Neuronal stem cell (in vitro differentiated cells): Measurements from ENCODE around the gene G3BP1.
A peak's percentile ranks its signal among the peaks of the same experiment; 100 is the strongest.

ENCODE experiments used
- DNase-seq: peaks from one replicate; pipeline ENCODE4 v3.0.0-alpha.2; 2013; ENCODE audit warnings: low spot score
- H2AFZ ChIP-seq: one replicate; pipeline ENCODE4 v1.6.1; 2013; ENCODE audit warnings: mild to moderate bottlenecking, low read length, inconsistent platforms
- H2AK5ac ChIP-seq: 2 replicates; pipeline ENCODE4 v1.6.1; 2013; ENCODE audit warnings: low read depth, mild to moderate bottlenecking, inconsistent platforms, low read length, moderate library complexity, mixed read lengths
- H2BK120ac ChIP-seq: 2 replicates; pipeline ENCODE4 v1.6.1; 2013; ENCODE audit warnings: low read depth, mild to moderate bottlenecking, inconsistent platforms, low read length, moderate library complexity, mixed read lengths
- H2BK12ac ChIP-seq: one replicate; pipeline ENCODE4 v1.6.1; 2013; ENCODE audit warnings: low read length, inconsistent platforms
- H2BK15ac ChIP-seq: 2 replicates; pipeline ENCODE4 v1.6.1; 2013; ENCODE audit warnings: mild to moderate bottlenecking, low read length, inconsistent platforms, mixed read lengths
- H2BK5ac ChIP-seq: one replicate; pipeline ENCODE4 v1.6.1; 2013; ENCODE audit warnings: inconsistent platforms, mild to moderate bottlenecking, low read length, moderate library complexity
- H3K14ac ChIP-seq: one replicate; pipeline ENCODE4 v1.6.1; 2013; ENCODE audit warnings: low read length, inconsistent platforms
- H3K18ac ChIP-seq: 2 replicates; pipeline ENCODE4 v1.6.1; 2013; ENCODE audit warnings: low read length, inconsistent platforms
- H3K23ac ChIP-seq: 2 replicates; pipeline ENCODE4 v1.6.1; 2013; ENCODE audit warnings: low read depth, mild to moderate bottlenecking, mixed read lengths, low read length, inconsistent platforms; ENCODE audit not compliant: poor library complexity
- H3K27ac ChIP-seq: replicated peaks from 3 replicates; pipeline ENCODE4 v1.5.1; 2013; ENCODE audit warnings: low read length, inconsistent platforms
- H3K27me3 ChIP-seq, 3 experiments: 2 replicates each; pipeline ENCODE4 v1.6.1; 2013; ENCODE audit warnings: low read length in 3 of 3, mild to moderate bottlenecking in 2 of 3, inconsistent platforms in 1 of 3, low read depth in 1 of 3, mixed read lengths in 1 of 3, moderate library complexity in 1 of 3; ENCODE audit not compliant: control insufficient read depth in 3 of 3, insufficient read depth in 3 of 3
- H3K36me3 ChIP-seq, 2 donors: replicated peaks in 1 of 2; 2 replicates each; pipeline ENCODE4 v1.6.1; 2013; ENCODE audit warnings: low read length in 2 of 2; ENCODE audit not compliant: control insufficient read depth in 2 of 2, insufficient read depth in 2 of 2
- H3K4ac ChIP-seq: 2 replicates; pipeline ENCODE4 v1.6.1; 2013; ENCODE audit warnings: inconsistent platforms, mild to moderate bottlenecking, low read length, moderate library complexity
- H3K4me1 ChIP-seq, 2 donors: 1 replicate in 1 of 2; 2 replicates in 1 of 2; pipeline ENCODE4 v1.6.1; 2013; ENCODE audit warnings: low read length in 2 of 2, low read depth in 1 of 2; ENCODE audit not compliant: control insufficient read depth in 2 of 2, insufficient read depth in 1 of 2
- H3K4me2 ChIP-seq: one replicate; pipeline ENCODE4 v1.6.1; 2013; ENCODE audit warnings: mild to moderate bottlenecking, low read length, inconsistent platforms; ENCODE audit not compliant: insufficient read depth, poor library complexity, severe bottlenecking
- H3K4me3 ChIP-seq, 2 donors: 2 replicates each; pipeline ENCODE4 v1.5.1; 2013; ENCODE audit warnings: low read length in 2 of 2, mild to moderate bottlenecking in 2 of 2, inconsistent platforms in 1 of 2, moderate library complexity in 1 of 2
- H3K79me1 ChIP-seq: one replicate; pipeline ENCODE4 v1.6.1; 2013; ENCODE audit warnings: low read depth, mild to moderate bottlenecking, inconsistent platforms, low read length, moderate library complexity
- H3K9ac ChIP-seq: one replicate; pipeline ENCODE4 v1.6.1; 2013; ENCODE audit warnings: mild to moderate bottlenecking, low read depth, low read length, inconsistent platforms; ENCODE audit not compliant: poor library complexity
- H3K9me3 ChIP-seq, 2 donors: replicated peaks in 1 of 2; 2 replicates each; pipeline versions ENCODE3 to v1.6.1; 2013; ENCODE audit warnings: low read length in 2 of 2, mild to moderate bottlenecking in 2 of 2, inconsistent platforms in 1 of 2, low read depth in 1 of 2, mixed read lengths in 1 of 2, moderate library complexity in 1 of 2; ENCODE audit not compliant: control insufficient read depth in 2 of 2, insufficient read depth in 1 of 2
- H4K8ac ChIP-seq: one replicate; pipeline ENCODE4 v1.6.1; 2013; ENCODE audit warnings: low read depth, mild to moderate bottlenecking, inconsistent platforms, low read length, moderate library complexity
- H4K91ac ChIP-seq: one replicate; pipeline ENCODE4 v1.6.1; 2013; ENCODE audit warnings: low read length, low read depth, mild to moderate bottlenecking, inconsistent platforms; ENCODE audit not compliant: poor library complexity
- WGBS, 2 donors: extraction: QIAGEN DNeasy Blood & Tissue Kit; methylation state at CpG; one replicate each; pipeline ENCODE4 v1.1.7; 2013; ENCODE audit warnings: missing lambda C conversion rate in 2 of 2, mixed read lengths in 1 of 2; ENCODE audit not compliant: insufficient read length in 2 of 2, insufficient replicate concordance in 1 of 2; ENCODE audit errors: extremely low coverage in 2 of 2; 5-methylcytosine and 5-hydroxymethylcytosine counted together

Gene G3BP1

DNA sequence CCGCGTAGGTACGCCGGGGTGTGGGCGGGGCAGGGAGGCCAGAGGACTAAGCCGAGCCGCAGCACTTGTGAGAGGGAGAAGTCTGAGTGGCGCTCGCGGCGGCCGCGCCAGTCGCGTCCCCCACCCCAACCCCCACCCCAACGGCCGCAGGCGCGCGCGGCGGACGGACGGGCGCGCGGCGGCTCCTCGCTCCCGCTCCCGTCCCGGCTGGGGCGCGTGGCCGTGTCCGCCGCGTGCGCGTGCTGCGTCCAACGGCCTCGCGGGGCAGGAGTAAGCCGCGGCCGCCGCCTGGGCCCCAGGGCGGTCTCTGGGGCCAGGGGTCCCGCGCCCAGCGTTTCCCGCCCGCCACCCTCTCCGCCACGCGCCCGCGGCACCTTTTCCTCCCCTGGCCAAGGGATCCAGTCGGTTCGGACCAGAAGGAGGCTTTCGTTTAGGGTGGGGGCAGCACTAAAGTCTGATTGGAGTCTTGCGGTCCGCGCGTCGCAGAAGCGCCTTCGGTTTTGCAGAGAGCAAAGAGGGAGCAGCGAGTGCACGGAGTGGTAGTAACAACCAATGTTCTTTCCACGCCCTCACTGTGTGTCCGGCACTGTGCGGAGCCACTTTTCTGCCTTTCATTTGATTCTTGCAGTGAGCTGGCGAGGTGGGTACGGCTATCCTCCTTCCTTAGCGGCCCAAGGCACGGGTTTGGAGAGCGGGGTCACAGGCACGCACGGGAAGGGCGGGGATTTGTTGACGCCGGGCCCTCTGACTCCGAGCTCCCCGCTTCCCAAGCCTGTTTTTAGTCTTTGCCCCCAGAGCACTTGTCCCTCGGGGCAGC, 483 bp downstream of the G3BP1 start:
- peak overlapping the region; percentile 49 for H2BK12ac ChIP-seq
- H3K36me3 ChIP-seq, result peaks cover 0 to 32% of the 10 kb centered on the region in 2 donors
- H3K4me2 ChIP-seq, result peak overlapping the region; percentile 71
- peak overlapping the region; percentile 77 for H2BK5ac ChIP-seq
- H3K23ac ChIP-seq, result peak overlapping the region; percentile 99
- H3K4me1 ChIP-seq, result peaks cover 9 to 10% of the 10 kb centered on the region in 2 donors
- peak overlapping the region; percentile 98 for H3K14ac ChIP-seq
- H3K4me3 ChIP-seq, result peak overlapping the region; percentile 73 to 85
- H3K18ac ChIP-seq, result peak overlapping the region; percentile 100
- H3K27me3 ChIP-seq, result no peaks in the 10 kb centered on the region
- no peak overlapping the region for H4K8ac ChIP-seq
- peak overlapping the region; percentile 51 for H2AFZ ChIP-seq
- H3K79me1 ChIP-seq, result peaks cover 7% of the 10 kb centered on the region
- peak overlapping the region; percentile 82 for H2AK5ac ChIP-seq
- peak overlapping the region; percentile 99 for H3K9ac ChIP-seq
- no peak overlapping the region for H2BK15ac ChIP-seq
- no peaks in the 10 kb centered on the region for H3K9me3 ChIP-seq
- no peak overlapping the region for H2BK120ac ChIP-seq
- no peak overlapping the region for H3K4ac ChIP-seq
- H3K27ac ChIP-seq, result peak overlapping the region; percentile 97
- DNase-seq, result peak; percentile 32
- no CpG with 5 or more reads among the region's 87 CpGs for WGBS, 2 donors
- no peak overlapping the region for H4K91ac ChIP-seq

DNA sequence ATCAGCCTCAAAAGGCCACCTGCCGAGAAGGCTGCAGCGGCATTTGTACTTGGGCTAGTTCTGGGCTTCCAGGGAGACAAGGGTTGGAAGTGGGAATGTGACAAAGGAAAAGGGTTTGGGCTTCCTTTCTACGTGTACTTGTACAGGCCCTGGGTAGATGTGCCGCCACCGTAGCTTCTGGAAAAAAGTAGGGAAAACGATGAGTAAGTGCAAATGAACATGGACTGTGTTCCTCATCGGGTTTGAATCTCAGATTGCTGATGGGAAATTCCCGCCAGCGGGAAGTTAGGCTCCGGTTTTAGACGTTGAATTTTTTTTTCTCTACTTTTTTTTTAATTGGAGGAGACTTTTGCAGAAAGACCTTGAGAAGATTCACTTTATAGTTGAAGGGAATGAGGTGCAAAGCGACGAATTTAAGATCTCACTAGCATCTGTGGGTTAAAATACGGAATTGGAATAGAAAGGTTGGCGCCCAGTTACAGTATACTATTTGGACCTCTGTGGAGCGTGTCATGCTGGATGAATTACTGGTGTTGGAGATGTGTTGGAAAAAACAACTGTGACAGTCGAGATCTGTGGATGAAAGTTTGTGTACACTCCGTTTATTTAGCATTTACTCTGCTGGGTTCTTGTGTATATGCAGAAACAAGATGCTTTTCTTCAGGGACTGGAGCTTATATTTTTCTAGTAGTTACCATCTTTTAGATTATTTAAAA, 1.2 kb downstream of the G3BP1 start:
- H4K91ac ChIP-seq, result no peak overlapping the region
- peak overlapping the region; percentile 71 for H3K4me2 ChIP-seq
- H3K36me3 ChIP-seq, result peaks cover 2 to 39% of the 10 kb centered on the region in 2 donors
- H3K79me1 ChIP-seq, result peaks cover 7% of the 10 kb centered on the region
- H2AFZ ChIP-seq, result no peak overlapping the region
- no peak overlapping the region for H4K8ac ChIP-seq
- H3K4me1 ChIP-seq, result peaks cover 8 to 10% of the 10 kb centered on the region in 2 donors
- H2BK12ac ChIP-seq, result no peak overlapping the region
- no CpG with 5 or more reads among the region's 18 CpGs for WGBS, 2 donors
- H3K18ac ChIP-seq, result peak overlapping the region; percentile 100
- no peak overlapping the region for H3K4ac ChIP-seq
- H3K4me3 ChIP-seq, result peak overlapping the region; percentile 73 to 85
- peak overlapping the region; percentile 98 for H3K9ac ChIP-seq
- peaks cover 0 to 6% of the 10 kb centered on the region in 2 donors for H3K9me3 ChIP-seq
- no peak for DNase-seq
- no peak overlapping the region for H2BK15ac ChIP-seq
- no peak overlapping the region for H2AK5ac ChIP-seq
- H3K14ac ChIP-seq, result no peak overlapping the region
- H3K27me3 ChIP-seq, result no peaks in the 10 kb centered on the region
- H2BK120ac ChIP-seq, result no peak overlapping the region
- no peak overlapping the region for H3K27ac ChIP-seq
- H2BK5ac ChIP-seq, result peak overlapping the region; percentile 77
- peak overlapping the region; percentile 89 for H3K23ac ChIP-seq

DNA sequence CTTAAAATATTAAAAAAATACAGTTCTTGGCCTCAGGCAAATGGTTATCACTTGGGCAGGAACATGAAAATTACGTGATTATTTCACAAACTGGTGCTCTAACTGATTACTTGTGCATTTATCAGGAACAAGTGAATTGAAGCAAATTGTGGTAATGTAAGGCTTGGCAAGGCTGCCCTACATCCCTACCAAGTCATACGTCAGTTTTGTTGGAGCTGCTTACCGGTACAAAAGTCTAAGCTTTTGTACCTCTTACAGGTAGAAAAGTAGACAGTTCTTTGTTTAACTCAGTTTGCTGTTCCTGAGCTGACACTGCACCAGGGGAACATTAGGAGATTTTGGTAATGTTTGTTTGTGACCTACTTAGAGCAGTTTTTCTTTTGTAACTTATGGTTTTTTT, 2.2 kb downstream of the G3BP1 start:
- no peak overlapping the region for H2BK5ac ChIP-seq
- H3K79me1 ChIP-seq, result peaks cover 7% of the 10 kb centered on the region
- H3K9ac ChIP-seq, result no peak overlapping the region
- peaks cover 0 to 8% of the 10 kb centered on the region in 2 donors for H3K9me3 ChIP-seq
- no peak overlapping the region for H2AK5ac ChIP-seq
- H3K4me1 ChIP-seq, result peaks cover 3 to 10% of the 10 kb centered on the region in 2 donors
- H3K36me3 ChIP-seq, result peaks cover 2 to 49% of the 10 kb centered on the region in 2 donors
- H4K91ac ChIP-seq, result no peak overlapping the region
- no peak overlapping the region for H3K23ac ChIP-seq
- H3K18ac ChIP-seq, result no peak overlapping the region
- no peak overlapping the region for H3K4ac ChIP-seq
- H3K4me3 ChIP-seq, result peak overlapping the region; percentile 26 to 73
- no peak overlapping the region for H2AFZ ChIP-seq
- H2BK120ac ChIP-seq, result no peak overlapping the region
- WGBS, 2 donors, result no CpG with 5 or more reads among the region's 3 CpGs
- no peak for DNase-seq
- H4K8ac ChIP-seq, result no peak overlapping the region
- H3K27me3 ChIP-seq, result no peaks in the 10 kb centered on the region
- peak overlapping the region; percentile 13 for H3K4me2 ChIP-seq
- H3K27ac ChIP-seq, result no peak overlapping the region
- no peak overlapping the region for H2BK15ac ChIP-seq
- no peak overlapping the region for H3K14ac ChIP-seq
- H2BK12ac ChIP-seq, result no peak overlapping the region

- Histone ChIP-seq H3K4me1 (peaks cover 3 to 10% of the 10 kb centered on the region in 2 donors), H2AFZ (no peak overlapping the region), H2BK15ac (no peak overlapping the region), H3K4ac (no peak overlapping the region), H2BK5ac (no peak overlapping the region), H3K27me3 (no peaks in the 10 kb centered on the region), H4K8ac (no peak overlapping the region), H3K23ac (no peak overlapping the region), H2BK120ac (no peak overlapping the region), H3K79me1 (peaks cover 7% of the 10 kb centered on the region), H3K9me3 (peaks cover 0 to 8% of the 10 kb centered on the region in 2 donors), H3K36me3 (peaks cover 2 to 59% of the 10 kb centered on the region in 2 donors), H3K18ac (no peak overlapping the region), H3K9ac (no peak overlapping the region), H4K91ac (no peak overlapping the region), H3K4me3 (peak overlapping the region in 1 of 2 donors; percentile 73), H3K4me2 (no peak overlapping the region), H2BK12ac (no peak overlapping the region), H2AK5ac (no peak overlapping the region), H3K27ac (no peak overlapping the region), H3K14ac (no peak overlapping the region)
- no CpG with 5 or more reads among the region's 3 CpGs for WGBS, 2 donors
- DNase-seq, result no peak
These were observed 3.4 kb downstream of the G3BP1 start for GRCh38 chr5:151775025-151775606.
